Airway epithelial cell (primary cell): ENCODE data around the gene SELENOK. TPM values are rescaled to one million over a fixed set of nuclear protein-coding genes. Genes with fewer than 3 reads are reported as not detected.

Source experiments
- total RNA-seq: library from RNA; depleted of rRNA; stranded (reverse); fragments of >200 nt; gene quantifications from 2 replicates; pipeline ENCODE4 v1.2.3, GENCODE V29; 2015

Gene SELENOK
- total RNA-seq: 27.4 and 35.2 TPM in 2 replicates

GRCh38 chr3:53891497-53892285, at the start of gene SELENOK:
TSS of gene SELENOK (minus strand) at chr3:53891859.

DNA sequence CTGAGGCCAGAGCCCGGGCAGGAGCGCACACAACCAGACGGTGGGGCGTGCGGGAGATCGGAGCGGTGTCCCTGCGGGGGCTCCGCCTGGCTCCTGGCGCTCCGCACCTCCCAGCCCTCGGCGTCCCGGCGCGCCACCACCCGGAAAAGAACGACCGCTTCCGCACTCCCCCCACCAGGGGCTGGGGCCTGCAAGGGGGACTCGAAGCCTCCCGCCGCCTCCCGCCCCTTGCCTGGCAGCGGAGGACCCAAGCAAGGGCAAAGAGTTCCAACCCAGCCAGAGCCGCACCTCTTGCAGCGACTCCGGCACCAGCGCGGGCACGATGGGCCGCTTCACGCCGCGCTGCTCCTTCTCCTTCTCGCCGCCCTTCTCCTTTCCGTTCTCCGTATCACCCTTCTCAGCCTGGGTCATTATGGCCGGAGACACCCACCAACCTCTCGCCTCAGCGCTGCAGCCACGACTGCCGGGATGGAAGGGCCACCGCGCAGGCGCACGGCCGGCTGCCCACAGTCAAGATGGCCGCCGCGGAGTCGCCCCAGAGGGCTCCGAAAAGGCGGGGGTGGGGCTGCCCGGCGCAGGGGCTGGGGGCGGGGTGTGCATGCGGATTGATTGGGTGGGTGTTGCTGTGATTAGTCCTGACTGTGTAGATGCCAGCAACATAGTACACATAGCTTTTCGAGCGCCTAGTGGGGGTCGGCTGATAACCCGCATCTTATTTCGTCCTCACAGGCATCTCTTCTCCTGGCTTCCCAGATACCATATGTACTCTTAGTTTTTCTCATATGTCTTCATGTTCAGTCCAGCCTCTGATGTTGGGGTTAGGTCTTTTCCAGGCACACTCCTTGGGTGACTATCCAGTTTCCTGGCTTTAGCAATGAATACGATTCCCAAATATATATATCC, 9.7 kb downstream of the SELENOK start, which contains the start of gene ACTR8:
TSS of gene ACTR8 (minus strand) at position 462 of the 903 bp plus-strand sequence. CDS start at position 411, 51 bp downstream.

DNA sequence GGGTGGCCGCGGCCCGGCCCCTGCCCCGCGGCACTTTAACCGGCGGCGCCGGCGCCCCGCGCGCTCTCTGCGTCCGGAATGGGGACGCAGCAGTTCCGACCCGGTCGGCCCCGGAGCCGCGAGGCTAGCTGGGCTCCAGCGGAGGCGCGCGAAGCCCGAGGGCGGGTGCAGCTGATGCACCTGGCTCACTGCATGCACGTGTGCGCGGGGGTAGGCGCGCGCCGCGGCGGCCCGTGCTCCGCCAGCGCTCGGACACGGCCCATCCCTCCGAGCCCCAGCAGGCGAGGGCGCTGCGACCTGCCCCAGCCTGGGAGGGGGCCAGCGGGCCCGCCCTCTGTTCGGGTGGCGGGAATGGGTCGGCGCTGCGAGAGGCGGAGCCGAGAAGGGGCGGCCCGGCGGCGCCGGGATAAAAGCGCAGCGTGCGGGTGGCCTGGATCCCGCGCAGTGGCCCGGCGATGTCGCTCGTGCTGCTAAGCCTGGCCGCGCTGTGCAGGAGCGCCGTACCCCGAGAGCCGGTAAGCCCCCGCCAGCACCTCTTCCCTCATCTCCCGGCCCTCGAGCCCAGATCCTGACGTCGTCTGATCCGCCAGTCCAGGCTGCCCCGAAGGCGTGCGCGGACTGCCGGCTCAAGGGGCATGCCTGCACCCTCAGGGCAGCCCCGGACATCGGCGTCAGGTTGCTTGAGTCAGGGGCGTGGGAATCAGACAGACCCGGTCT, 45.4 kb downstream of the SELENOK start, which contains the start of the genes CHDH and IL17RB:
TSS of gene CHDH (minus strand) at position 286 of the 717 bp plus-strand sequence. CDS start 22,411 bp downstream, outside the sequence.
TSS of gene IL17RB (plus strand) at position 435 of the 717 bp plus-strand sequence. CDS start at position 456, 21 bp downstream.

Other genes starting within 250 kb of the SELENOK start
- 0.70 and 0.85 TPM in 2 replicates for gene CHDH, start 45.4 kb downstream of the SELENOK start, total RNA-seq
- gene IL17RB, start 45.3 kb downstream of the SELENOK start, total RNA-seq: 0.07 TPM in 1 of 2 replicates, not detected in the other
- 12.2 and 18.5 TPM in 2 replicates for gene ACTR8, start 9.7 kb downstream of the SELENOK start, total RNA-seq
- gene CACNA2D3, start 230.7 kb upstream of the SELENOK start, total RNA-seq: 0.14 and 0.35 TPM in 2 replicates